HEK293T (cell line): ENCODE data around the gene ERCC6L2.

Experiments used
- BHLHE40 ChIP-seq: fragments of 450-650 bp; IDR thresholded peaks from 2 replicates; pipeline ENCODE4 v1.6.1; 2016; ENCODE audit warnings: mild to moderate bottlenecking, moderate library complexity, borderline replicate concordance
- ELF4 ChIP-seq: fragments of 450-650 bp; IDR thresholded peaks from 2 replicates; pipeline ENCODE4 v1.6.1; 2017; ENCODE audit warnings: antibody characterized with exemption
- FOXA1 ChIP-seq: fragments of 450-650 bp; IDR thresholded peaks from 2 replicates; pipeline ENCODE4 v1.6.1; 2016; ENCODE audit warnings: mild to moderate bottlenecking
- FOXM1 ChIP-seq: fragments of 450-650 bp; IDR thresholded peaks from 2 replicates; pipeline ENCODE4 v1.6.1; 2017; ENCODE audit warnings: mild to moderate bottlenecking, borderline replicate concordance
- NFRKB ChIP-seq: fragments of 450-650 bp; IDR thresholded peaks from 2 replicates; pipeline ENCODE4 v1.6.1; 2016; ENCODE audit warnings: mild to moderate bottlenecking, moderate library complexity
- PKNOX1 ChIP-seq: fragments of 450-650 bp; IDR thresholded peaks from 2 replicates; pipeline ENCODE4 v1.6.1; 2016
- SP1 ChIP-seq: fragments of 450-650 bp; IDR thresholded peaks from 2 replicates; pipeline ENCODE4 v1.6.1; 2017
- SUZ12 ChIP-seq: fragments of 450-650 bp; IDR thresholded peaks from 2 replicates; pipeline ENCODE4 v1.6.1; 2016; ENCODE audit warnings: mild to moderate bottlenecking
- TARDBP ChIP-seq: fragments of 450-650 bp; IDR thresholded peaks from 2 replicates; pipeline ENCODE4 v1.6.1; 2016
- ZNF384 ChIP-seq: fragments of 450-650 bp; IDR thresholded peaks from 2 replicates; pipeline ENCODE4 v1.6.1; 2016

GRCh38 chr9:95876595-95876994 is 1.1 kb downstream of the ERCC6L2 start:
- no peak for TF ChIP-seq PKNOX1
- TF ChIP-seq ZNF384, result no peak
- TF ChIP-seq SUZ12, result no peak
- TF ChIP-seq BHLHE40, result no peak
- no peak for TF ChIP-seq SP1
- TF ChIP-seq FOXA1, result no peak
- no peak for TF ChIP-seq TARDBP
- no peak for TF ChIP-seq NFRKB
- TF ChIP-seq ELF4, result no peak
- no peak for TF ChIP-seq FOXM1
